ENCODE measurements around the gene BRCC3. TPM values are rescaled to one million over a fixed set of nuclear protein-coding genes. Genes with fewer than 3 reads are reported as not detected.

Gene BRCC3
- total RNA-seq, result 7.1 and 9.0 TPM in 2 replicates

DNA sequence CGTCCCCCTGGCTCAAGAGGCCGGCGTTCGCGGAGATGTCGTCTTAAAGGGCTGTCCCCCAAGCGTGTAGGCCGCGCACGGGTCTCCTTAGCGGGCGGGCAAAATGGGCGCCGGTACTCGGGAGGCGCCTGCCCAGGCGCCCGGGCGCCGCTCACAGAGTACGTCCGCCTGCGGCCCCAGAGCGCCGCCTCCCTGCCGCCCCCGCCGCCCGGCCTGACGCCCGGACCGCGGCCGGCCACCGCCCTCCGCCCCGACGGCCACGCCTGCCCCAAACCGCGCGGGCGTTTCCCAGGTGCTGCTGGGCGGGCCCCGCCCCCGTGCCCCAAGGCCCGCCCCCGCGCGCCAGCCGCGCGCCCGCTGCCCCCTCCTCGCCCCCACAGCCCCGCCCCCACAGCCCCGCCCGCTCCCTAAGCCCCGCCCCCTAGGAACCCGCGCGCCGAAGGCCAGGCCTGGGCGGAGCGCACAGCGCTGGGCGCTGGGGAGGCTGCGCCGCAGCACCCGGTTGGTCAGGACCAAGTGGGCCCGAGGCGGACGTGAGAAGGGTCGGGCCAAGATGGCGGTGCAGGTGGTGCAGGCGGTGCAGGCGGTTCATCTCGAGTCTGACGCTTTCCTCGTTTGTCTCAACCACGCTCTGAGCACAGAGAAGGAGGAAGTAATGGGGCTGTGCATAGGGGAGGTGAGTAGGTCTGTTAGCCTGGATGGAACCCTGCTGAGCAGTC lies at the start of gene BRCC3, which contains the start of the genes CMC4 and MTCP1:
TSS of gene BRCC3 (plus strand) at position 534 of the 719 bp plus-strand sequence. CDS start at position 554, 20 bp downstream.
TSS of gene CMC4 (minus strand) at position 162 of the 719 bp plus-strand sequence. CDS start 7,113 bp downstream, outside the sequence.
TSS of gene MTCP1 (minus strand) at position 162 of the 719 bp plus-strand sequence. CDS start 5,126 bp downstream, outside the sequence.

GRCh38 chrX:155022585-155022984 lies 48.7 kb upstream of the BRCC3 start, which contains the start of gene F8:
Gene F8, minus strand, starts transcription at chrX:155022723. Its CDS starts 171 bp downstream, at chrX:155022552.

DNA sequence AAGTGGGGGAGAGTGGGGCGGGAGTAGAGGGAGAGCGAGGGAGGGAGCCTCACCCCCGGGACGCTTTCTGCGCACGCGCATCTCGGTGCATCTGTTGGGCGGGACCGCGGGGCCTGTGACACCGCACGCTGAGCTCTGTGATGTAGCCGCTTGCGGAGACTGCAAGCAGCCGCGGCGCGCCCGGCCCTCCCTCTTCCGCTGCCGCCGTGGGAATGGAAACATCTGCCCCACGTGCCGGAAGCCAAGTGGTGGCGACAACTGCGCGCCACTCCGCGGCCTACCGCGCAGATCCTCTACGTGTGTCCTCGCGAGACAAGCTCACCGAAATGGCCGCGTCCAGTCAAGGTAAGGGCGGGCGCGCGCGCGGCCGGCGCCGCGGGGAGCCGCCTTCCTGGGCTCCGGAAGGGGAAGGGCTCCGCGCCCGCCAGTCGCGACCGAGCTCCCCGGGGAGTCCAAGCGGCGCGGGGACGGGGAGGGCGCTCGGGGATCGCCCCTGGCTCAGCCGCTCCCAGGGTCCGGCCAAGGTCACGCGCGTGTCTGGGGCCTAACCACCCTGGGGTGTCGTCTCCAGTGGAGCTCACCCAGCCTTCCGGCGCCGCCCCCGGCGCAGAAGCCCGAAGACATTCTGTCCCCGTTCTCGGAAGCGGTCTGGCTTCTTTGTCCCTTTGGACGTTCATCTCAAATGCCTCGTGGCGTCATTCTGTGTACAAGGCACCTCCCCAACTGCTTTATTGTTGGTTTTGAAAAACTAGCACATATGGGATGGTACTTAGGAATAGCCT lies 44.4 kb upstream of the BRCC3 start, which contains the start of gene FUNDC2:
TSS of gene FUNDC2 (plus strand) at position 118 of the 782 bp plus-strand sequence. CDS start at position 213, 95 bp downstream.

Other genes with a start within 250 kb of the BRCC3 start
- gene SMIM9, start 236.8 kb upstream of the BRCC3 start, total RNA-seq, result not detected in 2 replicates
- gene F8A1, start 185.2 kb upstream of the BRCC3 start, total RNA-seq, result 0.72 and 1.9 TPM in 2 replicates
- 23.6 and 23.7 TPM in 2 replicates for gene F8, start 48.8 kb upstream of the BRCC3 start, total RNA-seq
- gene FUNDC2, start 44.7 kb upstream of the BRCC3 start, total RNA-seq, result 84.7 and 137 TPM in 2 replicates
- 28.0 and 40.3 TPM in 2 replicates for gene CMC4, start 372 bp upstream of the BRCC3 start, total RNA-seq
- gene MTCP1, start 372 bp upstream of the BRCC3 start, total RNA-seq, result 1.1 and 4.1 TPM in 2 replicates
- 52.4 and 53.6 TPM in 2 replicates for gene VBP1, start 145.0 kb downstream of the BRCC3 start, total RNA-seq
- not detected in 2 replicates for gene RAB39B, start 193.0 kb downstream of the BRCC3 start, total RNA-seq

All from cardiac atrium fibroblast (primary cell).